ENCODE data around the gene ZNF277.
"Not testable (repeated sequence)": the region's sequence is repeated elsewhere in the genome, so short reads cannot be mapped to it uniquely, and the experiment has no call there.

Gene ZNF277

GRCh38 chr7:112212571-112212970 lies 6.1 kb downstream of the ZNF277 start:
- no peak for DNase-seq

- no peak for DNase-seq
These were observed 7.2 kb downstream of the ZNF277 start for GRCh38 chr7:112213735-112214134.

- no peak for DNase-seq
These were observed 7.8 kb downstream of the ZNF277 start for GRCh38 chr7:112214268-112214667.

- no peak for DNase-seq
These were observed 8.4 kb downstream of the ZNF277 start for GRCh38 chr7:112214883-112215282.

- DNase-seq: no peak
These were observed 9.3 kb downstream of the ZNF277 start for GRCh38 chr7:112215787-112216186.

GRCh38 chr7:112220877-112221434 lies 14.5 kb downstream of the ZNF277 start:
- DNase-seq: no peak

- no peak for DNase-seq
These were observed 16.8 kb downstream of the ZNF277 start for GRCh38 chr7:112223310-112223709.

- DNase-seq: no peak
These were observed 17.7 kb downstream of the ZNF277 start for GRCh38 chr7:112224186-112224585.

GRCh38 chr7:112225006-112225405 lies 18.5 kb downstream of the ZNF277 start:
- no peak for DNase-seq

- no peak for DNase-seq
These were observed 20.3 kb downstream of the ZNF277 start for GRCh38 chr7:112226701-112227276.

GRCh38 chr7:112228632-112229031 lies 22.1 kb downstream of the ZNF277 start:
- no peak for DNase-seq

GRCh38 chr7:112232212-112232978 lies 25.9 kb downstream of the ZNF277 start:
- DNase-seq: no peak

GRCh38 chr7:112233048-112233697 lies 26.7 kb downstream of the ZNF277 start:
- DNase-seq: no peak

- no peak for DNase-seq
These were observed 27.7 kb downstream of the ZNF277 start for GRCh38 chr7:112234147-112234546.

GRCh38 chr7:112236597-112236996 lies 30.1 kb downstream of the ZNF277 start:
- DNase-seq: no peak

GRCh38 chr7:112238330-112238729 lies 31.8 kb downstream of the ZNF277 start:
- no peak for DNase-seq

GRCh38 chr7:112238852-112239610 lies 32.5 kb downstream of the ZNF277 start:
- DNase-seq: no peak

- DNase-seq: no peak
These were observed 42.1 kb downstream of the ZNF277 start for GRCh38 chr7:112248598-112248997.

GRCh38 chr7:112249967-112250366 lies 43.5 kb downstream of the ZNF277 start:
- DNase-seq: not testable (repeated sequence)

- DNase-seq: no peak
These were observed 45.6 kb downstream of the ZNF277 start for GRCh38 chr7:112252141-112252540.

- DNase-seq: no peak
These were observed 46.2 kb downstream of the ZNF277 start for GRCh38 chr7:112252691-112253090.

GRCh38 chr7:112254156-112254555 lies 47.7 kb downstream of the ZNF277 start:
- DNase-seq: no peak
